Measurements from ENCODE around the gene SERPINA10.
"Not testable (repeated sequence)": the region's sequence is repeated elsewhere in the genome, so short reads cannot be mapped to it uniquely, and the experiment has no call there.

The SERPINA10 gene

DNA sequence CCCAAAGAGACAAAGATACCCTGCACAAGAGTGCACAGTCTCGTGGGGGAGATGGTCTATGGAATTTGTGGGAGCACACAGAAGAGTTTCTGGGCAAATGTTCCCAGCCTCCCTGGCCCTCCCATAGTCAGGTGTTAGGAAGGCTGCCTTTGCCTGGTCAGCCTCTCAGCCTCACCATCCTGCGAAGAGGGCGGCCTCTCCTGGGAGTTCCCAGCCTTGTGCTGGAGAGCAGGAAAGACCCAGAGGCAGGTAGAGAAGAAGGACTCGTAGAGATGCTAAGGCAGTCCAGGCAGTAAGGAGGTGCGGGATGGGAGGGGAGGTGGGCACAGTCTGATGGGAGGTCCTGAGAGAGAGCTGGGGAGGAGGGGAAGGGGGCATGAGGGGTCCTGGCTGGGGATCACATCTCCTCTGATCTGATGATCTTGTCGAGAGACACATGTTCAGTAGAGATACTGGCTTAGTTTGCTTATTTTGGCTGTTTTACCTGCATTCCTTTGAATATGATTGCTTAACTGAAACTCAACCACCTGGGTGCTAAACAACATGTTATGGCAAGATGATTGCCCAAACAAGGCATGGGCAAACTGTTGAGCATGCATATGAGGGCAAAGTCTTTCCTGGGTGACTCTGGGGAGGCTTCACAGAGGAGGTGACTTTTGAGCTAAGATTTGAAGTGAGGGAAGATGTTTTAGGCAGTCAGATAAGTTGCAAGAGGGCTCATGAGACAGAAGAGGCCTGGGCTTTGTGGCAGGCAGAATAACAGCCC is 19.6 kb upstream of the SERPINA10 start:
- no peak for DNase-seq

DNA sequence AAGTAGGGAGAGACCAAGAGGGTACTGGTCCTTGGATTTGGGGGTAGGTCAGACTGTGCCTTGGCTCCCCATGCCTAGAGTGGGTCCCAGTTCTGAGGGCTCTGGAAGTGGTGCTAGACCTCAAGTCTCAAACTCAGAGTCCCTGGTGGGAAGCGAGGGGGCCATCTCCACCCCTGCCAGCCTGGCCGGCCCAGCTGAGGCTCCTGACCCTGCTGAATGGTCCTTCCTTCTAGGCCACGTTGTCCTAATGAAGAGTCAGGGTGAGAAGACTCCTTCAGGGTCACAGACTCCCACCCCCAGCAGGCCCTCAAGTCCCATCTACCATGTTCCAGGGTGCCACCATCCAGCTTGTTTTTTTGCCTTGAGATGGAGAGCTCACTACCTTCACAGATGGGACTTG is 17.2 kb upstream of the SERPINA10 start:
- no peak for DNase-seq

- no peak for DNase-seq
Measured at GRCh38 chr14:94309721-94310120, 16.7 kb upstream of the SERPINA10 start.

GRCh38 chr14:94307410-94307992 is 14.4 kb upstream of the SERPINA10 start:
- DNase-seq, result no peak

- DNase-seq, result no peak
Measured at GRCh38 chr14:94306047-94306978, 13.2 kb upstream of the SERPINA10 start.

DNA sequence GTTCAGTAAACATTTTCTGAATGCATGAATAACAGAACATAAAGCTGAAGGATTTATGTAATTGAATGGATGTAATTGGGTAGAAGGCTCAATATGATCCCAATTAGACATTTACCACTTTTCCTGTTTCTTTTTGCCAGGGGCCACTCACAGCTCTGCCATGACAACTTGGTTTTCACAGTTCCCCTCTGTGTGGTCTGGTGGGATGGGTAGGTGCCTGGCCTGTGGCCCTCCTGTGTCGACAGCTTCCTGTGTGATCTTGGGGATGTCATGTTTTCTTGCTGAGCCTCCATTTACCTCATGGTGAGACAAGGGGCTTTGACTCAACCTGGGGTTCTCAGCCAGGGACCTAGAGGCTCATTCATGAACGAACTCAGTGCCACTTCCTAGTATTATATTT is 12.6 kb upstream of the SERPINA10 start:
- DNase-seq, result no peak

- DNase-seq, result no peak
Measured at GRCh38 chr14:94304243-94304642, 11.2 kb upstream of the SERPINA10 start.

DNA sequence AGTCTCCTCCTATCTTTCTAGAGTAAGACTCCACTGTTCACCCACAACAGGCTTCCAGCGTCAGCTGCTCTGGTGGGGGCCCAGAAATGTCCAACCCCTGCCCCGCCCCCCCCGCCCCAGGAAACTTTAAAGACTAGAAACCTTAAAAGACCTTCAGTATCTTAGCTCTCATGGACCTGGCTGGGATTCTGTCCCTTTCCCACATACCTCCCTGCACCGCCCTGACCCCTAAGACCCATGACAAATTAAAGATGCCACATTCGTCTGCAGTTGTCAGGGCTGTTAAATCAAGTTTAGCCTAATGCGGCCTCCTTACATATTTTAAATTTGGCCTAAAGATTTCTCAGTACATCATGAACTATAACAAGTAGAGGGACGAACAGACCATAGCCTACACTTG is 10.0 kb upstream of the SERPINA10 start:
- DNase-seq, result no peak

DNA sequence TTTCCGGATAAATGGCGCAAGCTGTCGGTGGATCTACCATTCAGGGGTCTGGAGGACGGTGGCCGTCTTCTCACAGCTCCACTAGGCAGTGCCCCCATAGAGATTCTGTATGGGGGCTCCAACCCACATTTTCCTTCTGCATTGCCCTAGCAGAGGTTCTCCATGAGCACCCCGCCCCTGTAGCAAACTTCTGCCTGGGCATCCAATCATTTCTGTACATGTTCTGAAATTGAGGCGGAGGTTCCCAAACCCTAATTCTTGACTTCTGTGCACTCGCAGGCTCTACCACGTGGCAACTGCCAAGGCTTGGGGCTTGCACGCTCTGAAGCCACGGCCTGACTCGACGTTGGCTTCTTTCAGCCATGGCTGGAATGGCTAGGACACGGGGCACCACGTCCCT is 5.1 kb upstream of the SERPINA10 start:
- no peak for DNase-seq

- not testable (repeated sequence) for DNase-seq
Measured at GRCh38 chr14:94296181-94296545, 3.1 kb upstream of the SERPINA10 start.

DNA sequence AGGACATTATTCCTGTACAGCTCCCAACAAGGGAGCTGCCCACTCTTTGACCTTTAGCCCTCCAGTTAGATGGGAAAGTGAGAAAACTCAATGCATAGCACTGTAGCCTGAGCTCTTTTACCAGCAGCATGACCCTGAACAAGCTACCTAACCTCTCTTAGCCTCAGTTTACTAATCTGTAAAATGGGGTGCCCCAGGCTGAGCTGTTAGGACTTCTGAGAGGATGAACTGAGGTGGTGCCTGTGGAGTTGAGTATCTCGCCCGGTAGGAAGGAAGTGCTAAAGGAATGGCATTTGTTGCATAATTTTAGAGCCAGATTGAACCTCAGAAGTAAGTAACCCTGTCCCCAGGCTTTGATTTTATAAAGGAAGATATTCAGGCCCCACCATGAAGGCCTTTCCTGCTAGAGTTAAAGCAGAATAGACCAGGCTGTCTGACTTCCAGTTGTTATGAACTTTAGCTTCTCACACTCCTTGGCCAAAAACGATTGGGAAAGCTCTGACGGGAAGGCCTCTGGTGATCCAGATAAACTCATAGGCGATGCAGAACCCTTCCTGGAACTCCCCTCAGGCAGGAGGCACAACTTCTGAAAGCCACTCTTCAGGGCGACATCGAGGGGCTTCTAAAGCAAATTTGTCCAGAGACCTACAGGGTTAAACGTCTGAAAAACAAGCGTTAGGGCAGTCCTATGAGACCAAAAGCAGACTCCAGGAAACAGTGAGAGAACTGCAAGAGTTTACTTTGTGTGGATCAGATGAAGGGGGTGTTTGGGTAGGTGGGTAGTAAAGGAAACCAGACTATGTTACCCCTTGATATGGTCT is 2.5 kb upstream of the SERPINA10 start:
- no peak for DNase-seq

GRCh38 chr14:94293578-94293924 is 483 bp upstream of the SERPINA10 start:
- DNase-seq, result no peak

DNA sequence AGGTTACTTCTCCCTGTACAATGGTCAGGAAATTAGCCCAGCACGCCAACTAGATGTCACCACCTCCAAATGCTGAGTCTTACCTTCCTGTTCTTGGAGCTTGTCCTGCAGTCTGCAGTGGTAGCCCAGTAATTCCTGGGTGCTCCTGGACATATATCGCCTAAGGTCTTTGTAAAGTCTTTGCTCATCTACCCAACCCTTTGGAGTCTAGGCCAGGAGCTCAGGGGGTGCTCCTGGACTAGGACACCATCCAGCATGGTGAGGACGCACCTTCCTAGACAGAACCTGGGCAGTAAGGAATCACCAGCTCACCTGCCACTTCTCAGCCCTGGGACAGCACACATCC is 569 bp downstream of the SERPINA10 start:
- no peak for DNase-seq

DNA sequence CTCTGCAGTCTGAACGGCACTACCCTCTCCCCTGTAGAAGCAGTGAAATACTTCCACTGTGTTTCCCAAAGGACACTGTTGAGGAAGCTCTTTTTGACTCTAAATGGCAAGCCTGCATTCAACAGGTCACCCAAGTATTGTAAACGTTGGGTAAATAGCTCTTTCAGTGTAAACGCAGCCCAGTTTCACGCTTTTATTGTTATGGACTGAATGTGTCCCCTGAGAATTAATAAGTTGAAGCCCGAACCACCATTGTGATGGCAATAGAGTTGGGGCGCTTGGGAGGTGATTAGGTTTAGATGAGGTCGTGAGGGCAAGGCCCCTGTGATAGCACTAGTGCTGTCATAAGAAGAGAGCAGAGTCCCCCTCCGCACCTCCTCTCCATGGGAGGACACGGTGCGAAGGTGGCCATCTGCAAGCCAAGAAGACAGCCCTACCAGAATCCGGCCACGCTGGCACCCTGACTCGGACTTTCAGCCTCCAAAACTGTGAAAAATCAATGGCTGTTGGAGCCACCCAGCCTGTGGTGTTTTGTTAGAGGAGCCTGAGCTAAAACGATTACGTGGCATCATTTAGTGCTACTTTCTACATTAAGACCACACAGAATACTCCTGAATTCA is 1.1 kb downstream of the SERPINA10 start:
- no peak for DNase-seq

DNA sequence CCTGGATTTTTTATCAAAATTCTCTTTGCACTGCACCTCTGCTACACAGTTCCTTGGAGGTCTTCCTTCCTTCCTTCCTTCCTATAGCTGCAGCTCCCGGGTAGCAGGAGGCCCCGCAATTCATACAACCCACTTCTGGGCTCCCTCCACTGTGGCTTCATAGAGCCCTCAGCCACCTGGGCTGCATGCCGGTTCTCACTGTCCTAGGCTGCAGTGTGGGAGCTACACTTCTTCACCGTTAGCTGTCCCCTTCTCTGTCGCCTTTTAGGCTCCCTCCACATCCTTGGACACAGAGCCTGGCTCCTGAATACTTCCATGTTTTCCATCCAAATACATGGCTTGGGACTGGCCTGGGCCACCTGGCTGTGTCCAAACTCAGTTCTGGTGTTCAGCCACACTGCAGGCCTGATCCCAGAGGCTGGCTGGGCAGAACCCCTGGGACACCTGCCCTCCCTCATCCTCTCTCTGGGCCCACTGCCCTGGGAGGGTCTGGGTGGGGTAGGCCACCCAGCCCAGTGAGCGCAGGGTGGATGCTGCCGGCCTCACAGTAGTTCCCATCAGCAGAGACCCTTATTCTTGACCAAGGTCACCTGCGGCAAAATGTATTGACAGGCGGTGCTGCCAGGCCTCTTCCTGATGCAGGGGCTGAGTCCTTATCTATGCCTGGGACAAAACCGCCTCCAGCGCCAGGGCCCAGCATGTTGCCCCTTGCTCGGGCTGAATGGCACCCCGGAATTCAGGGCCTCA is 1.7 kb downstream of the SERPINA10 start:
- no peak for DNase-seq

- no peak for DNase-seq
Measured at GRCh38 chr14:94290197-94290596, 2.9 kb downstream of the SERPINA10 start.

DNA sequence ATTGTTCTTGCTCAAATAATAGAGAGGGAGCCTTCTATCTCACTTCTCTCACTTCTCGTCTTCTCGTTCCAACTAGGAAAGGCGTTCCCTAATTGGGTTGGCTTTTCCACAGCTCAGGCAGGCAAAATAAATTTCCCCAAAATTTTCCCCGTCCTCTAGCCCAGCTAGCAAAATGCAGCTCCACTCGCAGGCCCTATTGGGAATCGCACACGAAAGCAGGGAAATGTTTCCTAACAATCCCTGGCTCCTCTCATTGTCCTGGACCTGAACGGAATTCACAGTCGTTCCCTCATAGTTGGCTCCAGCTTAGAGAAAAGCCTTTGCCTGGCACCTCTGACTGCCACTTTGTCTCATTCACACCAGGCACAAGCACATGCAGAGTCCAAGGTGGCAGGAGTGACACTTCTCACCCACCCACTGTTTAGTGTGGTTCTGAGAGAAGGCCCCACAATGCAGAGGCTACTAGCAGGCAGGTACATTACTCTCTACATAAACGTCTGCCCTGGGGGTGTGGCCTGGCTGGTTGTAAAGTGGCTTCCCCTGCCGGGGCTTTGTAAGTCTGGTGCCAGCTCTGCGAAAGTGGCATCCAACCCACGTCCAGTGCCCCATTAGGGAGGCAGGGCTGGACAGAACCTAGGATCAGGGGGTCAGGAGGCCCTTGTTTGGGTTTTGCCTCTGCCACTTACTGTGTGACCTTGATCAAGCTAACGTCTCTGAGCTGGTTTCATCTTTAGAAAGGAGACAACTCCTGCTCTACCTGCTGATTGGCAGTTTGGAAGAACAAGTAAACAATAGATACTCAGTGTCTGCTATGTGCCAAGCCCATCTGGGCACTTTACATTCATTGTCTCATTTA is 4.2 kb downstream of the SERPINA10 start:
- DNase-seq, result no peak

- no peak for DNase-seq
Measured at GRCh38 chr14:94285158-94285557, 7.9 kb downstream of the SERPINA10 start.

GRCh38 chr14:94284221-94284620 is 8.8 kb downstream of the SERPINA10 start:
- no peak for DNase-seq

GRCh38 chr14:94282991-94283723 is 9.9 kb downstream of the SERPINA10 start:
- no peak for DNase-seq

Measured in activated CD4-positive, CD25-positive, alpha-beta regulatory T cell treated with anti-CD3 and anti-CD28 coated beads, Interleukin-2, amount 50 U/mL, for 72 hours (primary cell).